ENCODE measurements around the gene PHF21A. TPM values are rescaled to one million over a fixed set of nuclear protein-coding genes. Genes with fewer than 3 reads are reported as not detected.

The PHF21A gene
- total RNA-seq, 2 experiments from 2014 or later: 59.5 to 66.2 TPM

DNA sequence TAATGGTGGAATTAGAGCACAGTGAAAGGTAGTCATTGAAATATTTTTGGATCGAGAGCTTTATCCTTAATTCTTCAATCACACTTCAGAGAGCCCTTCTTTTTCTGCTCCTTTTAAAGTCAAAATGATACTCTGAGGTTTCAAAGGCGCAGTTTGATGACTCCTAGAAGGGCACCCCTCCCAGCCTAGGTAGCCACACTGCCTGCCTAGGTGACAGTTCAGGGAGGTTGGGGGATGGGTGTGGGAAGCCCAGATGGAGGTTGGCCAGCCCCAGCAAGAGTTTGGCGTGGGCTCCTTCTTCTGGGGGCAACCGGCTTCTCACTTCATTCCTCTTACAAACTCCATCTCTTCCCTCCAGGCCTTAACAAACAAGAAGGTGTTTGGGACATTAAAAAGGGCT, 28.6 kb upstream of the PHF21A start:
- intact Hi-C loops (cut with DNase I, micrococcal nuclease): no loop called here
- Mint-ChIP-seq H3K4me1 (ENCODE audit: low read depth) (no peaks in the 10 kb centered on the region), H3K36me3 (ENCODE audit: low read depth) (no peaks in the 10 kb centered on the region), H3K9me3 (no peaks in the 10 kb centered on the region), H3K27me3 (peaks cover 7% of the 10 kb centered on the region), H3K27ac (no peak overlapping the region), H3K4me3 (no peak overlapping the region)
- TF ChIP-seq, protein P1, sequence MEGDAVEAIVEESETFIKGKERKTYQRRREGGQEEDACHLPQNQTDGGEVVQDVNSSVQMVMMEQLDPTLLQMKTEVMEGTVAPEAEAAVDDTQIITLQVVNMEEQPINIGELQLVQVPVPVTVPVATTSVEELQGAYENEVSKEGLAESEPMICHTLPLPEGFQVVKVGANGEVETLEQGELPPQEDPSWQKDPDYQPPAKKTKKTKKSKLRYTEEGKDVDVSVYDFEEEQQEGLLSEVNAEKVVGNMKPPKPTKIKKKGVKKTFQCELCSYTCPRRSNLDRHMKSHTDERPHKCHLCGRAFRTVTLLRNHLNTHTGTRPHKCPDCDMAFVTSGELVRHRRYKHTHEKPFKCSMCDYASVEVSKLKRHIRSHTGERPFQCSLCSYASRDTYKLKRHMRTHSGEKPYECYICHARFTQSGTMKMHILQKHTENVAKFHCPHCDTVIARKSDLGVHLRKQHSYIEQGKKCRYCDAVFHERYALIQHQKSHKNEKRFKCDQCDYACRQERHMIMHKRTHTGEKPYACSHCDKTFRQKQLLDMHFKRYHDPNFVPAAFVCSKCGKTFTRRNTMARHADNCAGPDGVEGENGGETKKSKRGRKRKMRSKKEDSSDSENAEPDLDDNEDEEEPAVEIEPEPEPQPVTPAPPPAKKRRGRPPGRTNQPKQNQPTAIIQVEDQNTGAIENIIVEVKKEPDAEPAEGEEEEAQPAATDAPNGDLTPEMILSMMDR (IDR thresholded peaks at IDR 0.05): no peak
- CTCF ChIA-PET: no interaction called here
- ATAC-seq (ENCODE audit: poor library complexity) (no peak), DNase-seq (no peak)
- Histone ChIP-seq H3K36me3 (ENCODE audit: insufficient read depth, low read length) (no peaks in the 10 kb centered on the region), H3K27ac (ENCODE audit: low read depth in 1 of 2, low read length in 2 of 2) (no peak overlapping the region), H3K4me1 (ENCODE audit: insufficient read depth, low read length) (no peaks in the 10 kb centered on the region), H3K9me3 (ENCODE audit: control insufficient read depth in 1 of 2, insufficient read depth in 1 of 2, low read length in 2 of 2) (no peaks in the 10 kb centered on the region), H3K27me3 (ENCODE audit: control insufficient read depth in 1 of 2, insufficient read depth in 2 of 2, low read length in 2 of 2) (peaks cover 0 to 4% of the 10 kb centered on the region in 2 experiments), H3K4me3 (ENCODE audit: low read length) (no peak overlapping the region)
- POLR2A ChIA-PET: no interaction called here

DNA sequence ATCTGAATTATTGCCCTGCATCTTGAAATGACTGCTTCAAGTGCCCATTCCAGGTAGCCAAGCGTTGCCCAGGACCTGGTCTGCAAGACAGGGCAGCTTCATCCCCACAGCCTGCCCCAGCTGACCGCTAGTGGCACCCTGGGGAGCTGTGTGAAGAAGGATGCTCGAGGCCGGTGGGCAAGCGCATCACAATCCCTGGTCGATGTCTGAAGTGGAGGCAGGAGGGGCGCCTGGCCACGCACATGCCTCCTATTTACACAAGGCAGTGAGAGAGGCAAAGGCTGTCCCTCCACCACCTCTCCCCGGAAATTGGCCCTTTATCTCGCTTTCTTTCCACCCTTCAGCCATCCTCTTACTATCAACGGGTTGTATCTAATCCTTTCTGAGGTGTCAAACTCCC, 28.1 kb upstream of the PHF21A start:
- DNase-seq (no peak), ATAC-seq (ENCODE audit: poor library complexity) (no peak)
- H3K9me3 Mint-ChIP-seq: no peaks in the 10 kb centered on the region
- TF ChIP-seq, protein P1 (IDR thresholded peaks at IDR 0.05): no peak
- intact Hi-C loops (cut with DNase I, micrococcal nuclease): no loop called here
- no peaks in the 10 kb centered on the region for H3K36me3 ChIP-seq (ENCODE audit: insufficient read depth, low read length)
- no peaks in the 10 kb centered on the region for H3K36me3 Mint-ChIP-seq (ENCODE audit: low read depth)
- CTCF ChIA-PET: no interaction called here
- peaks cover 7% of the 10 kb centered on the region for H3K27me3 Mint-ChIP-seq
- no peak overlapping the region for H3K4me3 Mint-ChIP-seq
- POLR2A ChIA-PET: no interaction called here
- no peaks in the 10 kb centered on the region for H3K9me3 ChIP-seq (ENCODE audit: control insufficient read depth in 1 of 2, insufficient read depth in 1 of 2, low read length in 2 of 2)
- H3K4me1 Mint-ChIP-seq (ENCODE audit: low read depth): no peaks in the 10 kb centered on the region
- no peak overlapping the region for H3K27ac Mint-ChIP-seq
- peaks cover 0 to 4% of the 10 kb centered on the region in 2 experiments for H3K27me3 ChIP-seq (ENCODE audit: control insufficient read depth in 1 of 2, insufficient read depth in 2 of 2, low read length in 2 of 2)
- no peak overlapping the region for H3K27ac ChIP-seq (ENCODE audit: low read depth in 1 of 2, low read length in 2 of 2)
- no peak overlapping the region for H3K4me3 ChIP-seq (ENCODE audit: low read length)
- no peaks in the 10 kb centered on the region for H3K4me1 ChIP-seq (ENCODE audit: insufficient read depth, low read length)

DNA sequence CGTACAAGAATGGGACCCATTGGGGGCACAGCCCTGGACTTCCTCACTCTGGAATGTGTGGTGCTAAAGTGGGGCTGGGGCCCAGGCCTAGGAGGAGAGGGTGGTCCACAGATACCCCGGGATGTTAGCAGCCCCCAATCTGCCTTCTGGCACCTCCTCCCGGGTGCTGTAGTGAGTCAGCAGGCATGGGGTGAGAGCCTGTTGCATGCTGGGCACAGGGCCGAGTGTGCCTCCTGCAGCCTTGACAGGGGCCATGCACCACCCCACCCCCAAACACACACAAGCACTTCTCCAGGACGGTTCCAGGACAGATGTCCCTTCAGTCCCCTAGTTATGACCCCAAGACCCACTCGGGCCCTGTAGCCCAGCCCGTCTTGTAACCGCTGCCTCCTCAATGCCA, 23.5 kb upstream of the PHF21A start:
- Histone ChIP-seq H3K36me3 (ENCODE audit: insufficient read depth, low read length) (no peaks in the 10 kb centered on the region), H3K9me3 (ENCODE audit: control insufficient read depth in 1 of 2, insufficient read depth in 1 of 2, low read length in 2 of 2) (no peaks in the 10 kb centered on the region), H3K4me1 (ENCODE audit: insufficient read depth, low read length) (no peaks in the 10 kb centered on the region), H3K4me3 (ENCODE audit: low read length) (no peak overlapping the region), H3K27ac (ENCODE audit: low read depth in 1 of 2, low read length in 2 of 2) (no peak overlapping the region), H3K27me3 (ENCODE audit: control insufficient read depth in 1 of 2, insufficient read depth in 2 of 2, low read length in 2 of 2) (peaks cover 0 to 4% of the 10 kb centered on the region in 2 experiments)
- no peak for DNase-seq
- no peak for ATAC-seq (ENCODE audit: poor library complexity)
- H3K4me3 Mint-ChIP-seq: no peak overlapping the region
- no peak overlapping the region for H3K27ac Mint-ChIP-seq
- POLR2A ChIA-PET: no interaction called here
- no peaks in the 10 kb centered on the region for H3K36me3 Mint-ChIP-seq (ENCODE audit: low read depth)
- intact Hi-C loops (cut with DNase I, micrococcal nuclease): no loop called here
- TF ChIP-seq, protein P1 (IDR thresholded peaks at IDR 0.05): no peak
- H3K9me3 Mint-ChIP-seq: no peaks in the 10 kb centered on the region
- no peaks in the 10 kb centered on the region for H3K27me3 Mint-ChIP-seq
- H3K4me1 Mint-ChIP-seq (ENCODE audit: low read depth): no peaks in the 10 kb centered on the region
- CTCF ChIA-PET: no interaction called here

Measured in CD4-positive, alpha-beta T cell (primary cell).